Hematopoietic multipotent progenitor cell (in vitro differentiated cells): ENCODE data around the gene FOXS1. TPM values are rescaled to one million over a fixed set of nuclear protein-coding genes. Genes with fewer than 3 reads are reported as not detected.
"Not testable (repeated sequence)": the region's sequence is repeated elsewhere in the genome, so short reads cannot be mapped to it uniquely, and the experiment has no call there.

Experiments used
- DNase-seq, 3 donors: peaks; one replicate each; pipeline ENCODE4 v3.0.0-alpha.2; 2011 to 2015; ENCODE audit warnings: low read depth in 2 of 3, low spot score in 2 of 3
- total RNA-seq: library from RNA; depleted of rRNA; stranded (reverse); fragments of >200 nt; gene quantifications from one replicate; pipeline ENCODE4 v1.2.3, GENCODE V29; 2012

FOXS1 gene
- total RNA-seq, 1 donor, result not detected

GRCh38 chr20:31840906-31841816 lies 4.2 kb downstream of the FOXS1 start:
- DNase-seq, result no peak

GRCh38 chr20:31839782-31840487 lies 5.5 kb downstream of the FOXS1 start:
- no peak for DNase-seq

- no peak for DNase-seq
Observed at GRCh38 chr20:31838646-31839292, 6.6 kb downstream of the FOXS1 start.

- peak in 1 of 3 donors; percentile 48 for DNase-seq
Observed at GRCh38 chr20:31837896-31838397, 7.5 kb downstream of the FOXS1 start.

- DNase-seq, result no peak
Observed at GRCh38 chr20:31836853-31837608, 8.4 kb downstream of the FOXS1 start.

- DNase-seq, result peak in 2 of 3 donors; percentile 94 to 96
Observed at GRCh38 chr20:31835977-31836852, 9.2 kb downstream of the FOXS1 start.

GRCh38 chr20:31835554-31835953 lies 9.8 kb downstream of the FOXS1 start:
- no peak for DNase-seq

GRCh38 chr20:31833931-31834521 lies 11.4 kb downstream of the FOXS1 start:
- DNase-seq, result no peak

- DNase-seq, result peak in 2 of 3 donors; percentile 52 to 66
Observed at GRCh38 chr20:31833130-31833930, 12.1 kb downstream of the FOXS1 start.

GRCh38 chr20:31831771-31832306 lies 13.6 kb downstream of the FOXS1 start:
- no peak for DNase-seq

GRCh38 chr20:31831211-31831610 lies 14.2 kb downstream of the FOXS1 start:
- DNase-seq, result no peak

GRCh38 chr20:31830406-31830981 lies 14.9 kb downstream of the FOXS1 start:
- no peak for DNase-seq

GRCh38 chr20:31829731-31830130 lies 15.7 kb downstream of the FOXS1 start:
- DNase-seq, result no peak

- not testable (repeated sequence) for DNase-seq
Observed at GRCh38 chr20:31828016-31828415, 17.4 kb downstream of the FOXS1 start.

- no peak for DNase-seq
Observed at GRCh38 chr20:31827059-31827458, 18.3 kb downstream of the FOXS1 start.

GRCh38 chr20:31826074-31826473 lies 19.3 kb downstream of the FOXS1 start:
- DNase-seq, result no peak

GRCh38 chr20:31824554-31825313 lies 20.7 kb downstream of the FOXS1 start:
- no peak for DNase-seq
